T-helper 1 cell treated with Interleukin-12 subunit alpha and Interleukin-12 subunit beta and Interleukin-4 antibody, amounts not matched to agents 30 μg/mL and 1 μg/mL, for 36 hours (primary cell): ENCODE data around the gene SLC35E4.
"Not testable (repeated sequence)": the region's sequence is repeated elsewhere in the genome, so short reads cannot be mapped to it uniquely, and the experiment has no call there.

Experiments used
- H3K27ac Mint-ChIP-seq: one replicate; pipeline ENCODE4 v1.8.0; 2021; ENCODE audit warnings: mild to moderate bottlenecking, mixed read lengths
- H3K27me3 Mint-ChIP-seq: one replicate; pipeline ENCODE4 v1.8.0; 2021; ENCODE audit warnings: low read depth, mixed read lengths
- H3K36me3 Mint-ChIP-seq: one replicate; pipeline ENCODE4 v1.8.0; 2021; ENCODE audit warnings: low read depth, mixed read lengths
- H3K4me1 Mint-ChIP-seq: one replicate; pipeline ENCODE4 v1.8.0; 2021; ENCODE audit warnings: low read depth, mixed read lengths
- H3K4me3 Mint-ChIP-seq: one replicate; pipeline ENCODE4 v1.8.0; 2021; ENCODE audit warnings: mild to moderate bottlenecking, moderate library complexity, mixed read lengths
- H3K9me3 Mint-ChIP-seq: one replicate; pipeline ENCODE4 v1.8.0; 2021; ENCODE audit warnings: mixed read lengths

The SLC35E4 gene

DNA sequence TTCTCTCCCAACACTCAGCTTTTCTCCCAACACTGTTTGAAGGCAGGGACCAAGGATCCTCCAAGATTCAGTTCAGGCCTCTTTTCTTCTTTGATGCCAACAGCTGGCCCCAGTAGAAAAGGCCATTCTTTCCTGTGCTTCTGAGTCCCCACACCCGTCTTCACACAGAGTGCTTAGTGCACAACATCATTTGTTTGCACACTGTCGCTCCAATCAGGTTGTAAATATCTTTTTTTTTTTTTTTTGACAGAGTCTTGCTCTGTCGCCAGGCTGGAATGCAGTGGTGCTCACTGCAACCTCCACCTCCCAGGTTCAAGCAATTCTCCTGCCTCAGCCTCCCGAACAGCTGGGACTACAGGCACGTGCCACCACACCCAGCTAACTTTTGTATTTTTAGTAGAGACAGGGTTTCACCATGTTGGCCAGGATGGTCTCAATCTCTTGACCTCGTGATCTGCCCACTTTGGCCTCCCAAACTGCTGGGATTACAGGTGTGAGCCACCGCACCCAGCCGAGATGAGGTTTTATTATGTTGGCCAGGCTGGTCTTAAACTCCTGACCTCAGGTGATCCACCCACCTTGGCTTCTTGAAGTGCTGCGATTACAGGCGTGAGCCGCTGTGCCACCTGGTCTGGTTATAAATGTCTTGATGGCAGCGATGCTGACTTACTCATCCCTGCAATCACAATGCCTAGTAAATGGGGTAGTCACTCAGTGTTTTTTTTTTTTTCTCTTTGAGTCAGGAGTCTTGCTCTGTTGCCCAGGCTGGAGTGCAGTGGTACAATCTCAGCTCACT lies 44.5 kb downstream of the SLC35E4 start:
- not testable (repeated sequence) for H3K4me3 Mint-ChIP-seq, H3K36me3 Mint-ChIP-seq, H3K4me1 Mint-ChIP-seq, H3K27ac Mint-ChIP-seq, H3K9me3 Mint-ChIP-seq
- peaks cover 34% of the 10 kb centered on the region for H3K27me3 Mint-ChIP-seq

GRCh38 chr22:30680991-30681770 lies 45.6 kb downstream of the SLC35E4 start:
- Mint-ChIP-seq H3K9me3 (no peaks in the 10 kb centered on the region), H3K27me3 (peaks cover 34% of the 10 kb centered on the region), H3K27ac (no peak overlapping the region), H3K4me3 (no peak overlapping the region), H3K4me1 (peaks cover 7% of the 10 kb centered on the region), H3K36me3 (no peaks in the 10 kb centered on the region)

DNA sequence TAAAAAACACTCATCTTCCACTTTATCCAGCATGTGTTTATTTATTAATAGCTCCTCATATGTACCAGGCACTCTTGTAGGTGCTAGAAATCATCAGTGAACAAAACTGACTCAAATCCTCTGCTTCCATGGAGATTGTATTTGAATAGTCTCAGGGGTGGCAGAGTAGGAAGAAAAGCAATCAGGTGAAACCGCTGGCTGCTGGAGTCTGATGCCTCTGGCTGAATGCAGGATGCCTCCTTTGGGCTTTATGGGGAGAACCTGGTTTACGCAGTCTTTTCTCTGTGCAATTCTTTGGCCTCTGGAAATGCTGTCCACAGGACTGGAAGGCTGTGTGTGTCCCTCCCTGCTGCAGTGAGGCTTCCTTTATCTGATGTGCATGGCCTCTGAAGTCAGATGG lies 46.2 kb downstream of the SLC35E4 start:
- H3K27me3 Mint-ChIP-seq: peaks cover 30% of the 10 kb centered on the region
- no peak overlapping the region for H3K27ac Mint-ChIP-seq
- H3K36me3 Mint-ChIP-seq: no peaks in the 10 kb centered on the region
- no peaks in the 10 kb centered on the region for H3K9me3 Mint-ChIP-seq
- no peak overlapping the region for H3K4me3 Mint-ChIP-seq
- H3K4me1 Mint-ChIP-seq: peaks cover 7% of the 10 kb centered on the region

DNA sequence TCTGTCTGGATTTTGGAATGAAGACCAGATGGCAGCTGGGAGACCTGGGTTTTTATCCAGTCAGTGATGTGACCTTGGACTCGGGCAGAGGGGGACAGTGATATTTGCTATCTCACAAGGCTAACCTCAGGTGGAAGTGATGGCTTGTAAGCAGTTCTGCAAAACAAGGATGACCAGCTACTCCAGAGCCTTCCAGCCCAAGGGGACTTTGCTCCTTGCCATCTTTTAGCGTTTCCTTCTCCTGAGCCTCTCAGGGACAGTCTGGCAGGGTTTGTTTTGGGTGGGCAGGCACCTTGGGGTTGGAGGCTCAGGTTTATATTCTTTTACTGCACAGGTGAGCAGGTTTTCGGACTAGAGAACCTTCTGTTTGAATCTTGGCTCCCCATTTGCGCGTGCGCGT lies 49.6 kb downstream of the SLC35E4 start:
- H3K27ac Mint-ChIP-seq: no peak overlapping the region
- H3K36me3 Mint-ChIP-seq: no peaks in the 10 kb centered on the region
- H3K9me3 Mint-ChIP-seq: no peaks in the 10 kb centered on the region
- peaks cover 6% of the 10 kb centered on the region for H3K27me3 Mint-ChIP-seq
- no peaks in the 10 kb centered on the region for H3K4me1 Mint-ChIP-seq
- no peak overlapping the region for H3K4me3 Mint-ChIP-seq

DNA sequence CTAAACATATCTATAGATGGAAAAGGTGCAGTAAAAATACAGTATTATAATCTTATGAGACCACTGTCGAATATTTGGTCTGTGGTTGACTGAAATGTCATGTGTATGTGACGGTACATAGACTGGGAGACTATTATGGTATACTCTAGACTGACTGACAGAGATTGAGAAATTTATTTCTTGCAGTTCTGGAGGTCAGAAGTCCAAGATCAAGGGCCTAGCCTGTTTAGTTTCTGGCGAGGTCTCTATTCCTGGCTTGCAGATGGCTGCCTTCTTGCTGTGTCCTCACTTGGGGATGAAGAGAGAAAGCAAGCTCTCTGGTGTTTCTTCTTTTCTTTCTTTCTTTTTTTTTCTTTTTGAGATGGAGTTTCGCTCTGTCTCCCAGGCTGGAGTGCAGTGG lies 51.8 kb downstream of the SLC35E4 start:
- H3K4me1 Mint-ChIP-seq: no peaks in the 10 kb centered on the region
- no peaks in the 10 kb centered on the region for H3K36me3 Mint-ChIP-seq
- no peak overlapping the region for H3K4me3 Mint-ChIP-seq
- H3K27ac Mint-ChIP-seq: no peak overlapping the region
- no peaks in the 10 kb centered on the region for H3K9me3 Mint-ChIP-seq
- H3K27me3 Mint-ChIP-seq: peaks cover 6% of the 10 kb centered on the region

DNA sequence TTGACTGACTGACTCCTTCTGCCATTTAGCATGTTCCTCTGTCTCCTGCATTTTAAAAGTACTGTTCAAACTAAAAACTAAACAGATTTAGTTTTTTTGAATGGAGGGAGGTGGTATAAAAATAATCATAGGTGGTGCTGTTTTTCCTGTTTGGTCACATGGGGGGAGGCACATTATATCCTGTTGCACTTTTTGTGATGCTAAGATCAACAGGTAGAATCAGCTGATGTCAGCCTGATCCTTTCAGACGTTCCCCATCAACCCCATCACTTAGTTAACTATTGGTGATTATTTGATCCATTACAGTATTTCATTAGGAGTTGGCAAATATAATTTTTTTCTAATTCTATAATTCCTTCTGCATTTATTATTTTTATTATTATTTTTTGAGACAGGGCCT lies 54.0 kb downstream of the SLC35E4 start:
- no peak overlapping the region for H3K27ac Mint-ChIP-seq
- no peaks in the 10 kb centered on the region for H3K36me3 Mint-ChIP-seq
- H3K4me1 Mint-ChIP-seq: peaks cover 5% of the 10 kb centered on the region
- peaks cover 12% of the 10 kb centered on the region for H3K27me3 Mint-ChIP-seq
- no peak overlapping the region for H3K4me3 Mint-ChIP-seq
- no peaks in the 10 kb centered on the region for H3K9me3 Mint-ChIP-seq

DNA sequence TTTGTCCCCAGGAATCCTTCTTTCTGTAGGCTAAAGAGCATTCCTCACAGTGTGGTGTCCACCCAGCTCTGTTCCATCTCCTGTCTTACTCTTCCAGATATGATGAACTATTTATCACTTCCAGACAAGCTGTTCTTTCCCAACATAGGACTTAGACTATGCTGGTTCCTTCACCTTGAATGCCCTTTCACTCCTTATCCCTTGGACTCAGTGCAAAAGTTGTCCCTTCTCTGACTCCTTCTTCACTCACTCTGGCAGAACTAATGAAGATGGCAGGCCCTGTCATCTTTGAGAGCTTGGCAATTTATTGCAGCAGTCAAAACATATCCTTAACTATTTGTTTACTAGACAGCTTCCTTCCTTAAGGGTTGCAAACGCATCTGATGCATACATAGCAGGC lies 55.6 kb downstream of the SLC35E4 start:
- Mint-ChIP-seq H3K9me3 (no peaks in the 10 kb centered on the region), H3K27ac (no peak overlapping the region), H3K36me3 (no peaks in the 10 kb centered on the region), H3K27me3 (peaks cover 16% of the 10 kb centered on the region), H3K4me1 (peaks cover 11% of the 10 kb centered on the region), H3K4me3 (no peak overlapping the region)

GRCh38 chr22:30694171-30694639 lies 58.6 kb downstream of the SLC35E4 start:
- H3K27ac Mint-ChIP-seq: peak overlapping the region; percentile 87
- H3K27me3 Mint-ChIP-seq: peaks cover 16% of the 10 kb centered on the region
- peaks cover 11% of the 10 kb centered on the region for H3K4me1 Mint-ChIP-seq
- peak overlapping the region; percentile 87 for H3K4me3 Mint-ChIP-seq
- no peaks in the 10 kb centered on the region for H3K9me3 Mint-ChIP-seq
- no peaks in the 10 kb centered on the region for H3K36me3 Mint-ChIP-seq

GRCh38 chr22:30694640-30695350 lies 59.2 kb downstream of the SLC35E4 start, which contains the start of gene OSBP2:
Gene OSBP2, plus strand, starts transcription at chr22:30694874. Its CDS starts 36 bp downstream, at chr22:30694910.
- Mint-ChIP-seq H3K4me3 (peak within 1 kb of the TSS; percentile 87), H3K4me1 (peaks cover 11% of the 10 kb centered on the region), H3K27me3 (peaks cover 16% of the 10 kb centered on the region), H3K9me3 (no peaks in the 10 kb centered on the region), H3K27ac (peak within 1 kb of the TSS; percentile 87), H3K36me3 (no peaks in the 10 kb centered on the region)

GRCh38 chr22:30695351-30695851 lies 59.8 kb downstream of the SLC35E4 start:
- Mint-ChIP-seq H3K36me3 (no peaks in the 10 kb centered on the region), H3K4me1 (peaks cover 11% of the 10 kb centered on the region), H3K27me3 (peaks cover 16% of the 10 kb centered on the region), H3K27ac (peak overlapping the region; percentile 59), H3K4me3 (peak overlapping the region; percentile 74), H3K9me3 (no peaks in the 10 kb centered on the region)

DNA sequence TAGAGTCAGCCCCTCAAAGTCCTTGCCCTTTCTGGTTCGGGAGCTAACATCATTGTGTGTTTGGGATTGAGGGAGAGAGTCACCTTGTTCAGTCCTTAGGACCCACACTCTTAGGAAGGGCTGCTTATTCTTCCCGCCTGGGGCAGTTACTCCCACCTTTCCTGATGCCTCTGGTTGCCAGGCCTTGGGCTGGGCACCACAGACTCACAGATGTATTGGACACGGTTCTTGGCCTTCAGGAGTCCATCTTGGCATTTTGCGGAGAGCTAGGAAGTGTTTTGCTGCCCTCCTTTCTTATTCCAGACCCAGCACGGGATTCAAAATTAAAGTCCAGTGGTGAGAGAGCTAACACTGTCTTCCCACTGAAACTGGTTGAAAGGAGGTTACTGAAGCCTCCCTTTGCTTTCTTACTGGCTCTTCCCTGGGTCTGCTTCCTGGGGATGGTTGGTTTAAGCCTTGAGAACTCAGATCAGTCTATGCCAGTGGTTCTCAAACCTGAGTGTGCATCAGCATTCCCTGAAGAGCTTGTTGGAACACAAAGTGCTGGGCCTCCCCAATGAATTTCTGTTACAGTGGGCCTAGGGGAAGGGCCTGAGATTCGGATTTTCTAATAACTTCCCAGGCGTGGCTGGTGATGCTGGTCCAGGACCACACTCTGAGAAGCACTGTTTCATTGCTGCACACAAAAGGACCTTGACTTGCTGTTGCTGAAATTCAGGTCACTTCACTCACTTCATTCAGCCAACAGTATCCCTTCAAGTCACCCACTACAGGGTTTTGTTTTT lies 60.5 kb downstream of the SLC35E4 start:
- Mint-ChIP-seq H3K27me3 (peaks cover 16% of the 10 kb centered on the region), H3K36me3 (no peaks in the 10 kb centered on the region), H3K27ac (peak overlapping the region; percentile 59)

More for the DNA sequence above, 60.5 kb downstream of the SLC35E4 start:
- H3K4me3 Mint-ChIP-seq: peak overlapping the region; percentile 74
- no peaks in the 10 kb centered on the region for H3K9me3 Mint-ChIP-seq
- H3K4me1 Mint-ChIP-seq: peaks cover 11% of the 10 kb centered on the region
